NB4 (cell line): Measurements from ENCODE around the gene MAIP1.
A peak's percentile ranks its signal among the peaks of the same experiment; 100 is the strongest.

ENCODE experiments used
- DNase-seq: peaks from one replicate; pipeline ENCODE4 v3.0.0; 2010; ENCODE audit warnings: low read depth
- H3K4me3 ChIP-seq: one replicate; pipeline ENCODE4 v1.5.1; 2011; ENCODE audit warnings: mild to moderate bottlenecking, low read depth, low read length, moderate library complexity
- MYC ChIP-seq: IDR thresholded peaks from 2 replicates; pipeline ENCODE4 v1.6.1; 2011; ENCODE audit warnings: low read depth, low read length
- POLR2A ChIP-seq: IDR thresholded peaks from 2 replicates; pipeline ENCODE4 v1.6.1; 2011; ENCODE audit warnings: mild to moderate bottlenecking; ENCODE audit not compliant: insufficient read length; ENCODE audit errors: extremely low read depth
- TF ChIP-seq, protein P1 (sequence below): IDR thresholded peaks from one replicate; pipeline ENCODE4 v1.5.1; 2012; ENCODE audit warnings: low read depth, low read length
- TF ChIP-seq, protein P2 (sequence below): IDR thresholded peaks from 2 replicates; pipeline ENCODE4 v1.6.1; 2011; ENCODE audit warnings: low read depth, low read length

MAIP1 gene

DNA sequence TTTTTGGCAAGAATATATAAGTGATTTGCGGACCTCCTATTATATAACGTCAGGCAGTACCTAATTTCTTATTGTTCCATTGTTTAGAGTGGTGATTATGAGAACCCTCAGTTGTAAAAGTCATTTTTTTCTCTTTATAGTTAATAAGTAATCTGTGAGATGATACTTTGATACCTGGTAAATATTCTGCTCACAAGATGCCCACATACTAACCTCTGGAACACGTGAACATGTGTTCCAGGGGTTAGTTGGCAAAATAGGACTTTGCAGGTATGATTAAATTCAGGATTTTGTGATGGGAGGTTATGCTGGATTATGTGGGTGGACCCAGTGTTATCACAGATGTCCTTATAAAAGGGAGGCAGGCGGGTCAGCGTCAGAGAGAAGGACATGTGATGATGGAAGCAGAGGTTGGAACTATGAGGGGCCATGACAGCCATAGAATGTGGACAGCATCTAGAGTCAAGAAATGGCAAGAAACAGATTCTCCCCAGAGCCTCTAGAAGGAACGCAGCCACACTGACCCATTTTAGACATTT is 16.8 kb downstream of the MAIP1 start:
- TF ChIP-seq, protein P1, sequence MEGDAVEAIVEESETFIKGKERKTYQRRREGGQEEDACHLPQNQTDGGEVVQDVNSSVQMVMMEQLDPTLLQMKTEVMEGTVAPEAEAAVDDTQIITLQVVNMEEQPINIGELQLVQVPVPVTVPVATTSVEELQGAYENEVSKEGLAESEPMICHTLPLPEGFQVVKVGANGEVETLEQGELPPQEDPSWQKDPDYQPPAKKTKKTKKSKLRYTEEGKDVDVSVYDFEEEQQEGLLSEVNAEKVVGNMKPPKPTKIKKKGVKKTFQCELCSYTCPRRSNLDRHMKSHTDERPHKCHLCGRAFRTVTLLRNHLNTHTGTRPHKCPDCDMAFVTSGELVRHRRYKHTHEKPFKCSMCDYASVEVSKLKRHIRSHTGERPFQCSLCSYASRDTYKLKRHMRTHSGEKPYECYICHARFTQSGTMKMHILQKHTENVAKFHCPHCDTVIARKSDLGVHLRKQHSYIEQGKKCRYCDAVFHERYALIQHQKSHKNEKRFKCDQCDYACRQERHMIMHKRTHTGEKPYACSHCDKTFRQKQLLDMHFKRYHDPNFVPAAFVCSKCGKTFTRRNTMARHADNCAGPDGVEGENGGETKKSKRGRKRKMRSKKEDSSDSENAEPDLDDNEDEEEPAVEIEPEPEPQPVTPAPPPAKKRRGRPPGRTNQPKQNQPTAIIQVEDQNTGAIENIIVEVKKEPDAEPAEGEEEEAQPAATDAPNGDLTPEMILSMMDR = no peak
- TF ChIP-seq POLR2A (no peak), MYC (no peak)
- TF ChIP-seq, protein P2, sequence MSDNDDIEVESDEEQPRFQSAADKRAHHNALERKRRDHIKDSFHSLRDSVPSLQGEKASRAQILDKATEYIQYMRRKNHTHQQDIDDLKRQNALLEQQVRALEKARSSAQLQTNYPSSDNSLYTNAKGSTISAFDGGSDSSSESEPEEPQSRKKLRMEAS = no peak
- H3K4me3 ChIP-seq = no peak overlapping the region
- DNase-seq = no peak

DNA sequence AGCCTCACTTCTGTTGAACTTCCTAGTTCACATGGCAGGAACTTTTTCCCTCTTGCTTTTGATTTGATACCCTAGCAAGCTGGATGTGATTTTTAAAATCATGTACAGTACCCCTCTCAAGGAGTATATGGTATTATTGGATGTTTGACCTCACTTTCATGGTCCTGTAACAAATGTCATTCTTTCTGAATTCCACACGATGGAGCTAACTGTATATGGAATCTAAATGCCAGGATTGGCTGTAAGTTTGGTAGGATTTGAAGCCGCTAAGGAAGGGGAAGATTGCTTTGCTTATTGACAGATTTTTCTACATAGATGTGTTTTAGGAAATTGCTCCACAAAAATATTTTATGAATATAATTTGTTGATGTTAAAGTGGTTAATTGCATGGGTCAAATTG is 18.3 kb downstream of the MAIP1 start:
- DNase-seq = peak; percentile 39
- TF ChIP-seq, protein P1 = no peak
- TF ChIP-seq, protein P2 = no peak
- TF ChIP-seq MYC (no peak), POLR2A (no peak)
- H3K4me3 ChIP-seq = no peak overlapping the region

DNA sequence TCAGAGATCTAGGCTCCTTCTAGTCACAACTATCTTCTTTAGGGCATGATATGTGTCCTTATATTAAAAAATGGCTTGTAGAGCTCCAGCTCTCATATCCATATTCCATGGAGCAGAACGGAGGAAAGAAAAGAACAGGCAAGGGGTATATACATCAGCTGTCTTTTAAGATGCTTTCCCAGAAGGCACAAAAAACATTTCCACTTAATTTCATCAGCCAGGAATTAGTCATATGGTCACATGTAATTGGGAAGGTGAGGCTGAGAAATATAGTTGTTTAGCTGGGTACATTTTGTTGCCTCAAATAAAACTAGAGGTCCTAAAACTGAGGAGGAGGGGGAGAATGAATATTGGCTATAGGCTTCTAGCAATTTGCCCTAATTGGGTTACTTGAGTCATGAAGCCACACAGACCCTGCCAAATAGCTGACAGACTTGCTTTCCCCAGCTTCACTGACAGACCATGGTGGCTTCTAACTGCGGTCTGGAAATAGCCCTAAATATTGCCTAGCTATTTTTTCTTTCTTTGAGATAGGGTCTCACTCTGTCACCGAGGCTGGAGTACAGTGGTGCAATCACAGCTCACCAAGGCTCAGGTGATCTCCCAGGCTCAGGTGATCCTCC is 20.0 kb downstream of the MAIP1 start:
- H3K4me3 ChIP-seq = no peak overlapping the region
- no peak for DNase-seq
- TF ChIP-seq, protein P1 = no peak
- TF ChIP-seq POLR2A (no peak), MYC (no peak)
- TF ChIP-seq, protein P2 = no peak

DNA sequence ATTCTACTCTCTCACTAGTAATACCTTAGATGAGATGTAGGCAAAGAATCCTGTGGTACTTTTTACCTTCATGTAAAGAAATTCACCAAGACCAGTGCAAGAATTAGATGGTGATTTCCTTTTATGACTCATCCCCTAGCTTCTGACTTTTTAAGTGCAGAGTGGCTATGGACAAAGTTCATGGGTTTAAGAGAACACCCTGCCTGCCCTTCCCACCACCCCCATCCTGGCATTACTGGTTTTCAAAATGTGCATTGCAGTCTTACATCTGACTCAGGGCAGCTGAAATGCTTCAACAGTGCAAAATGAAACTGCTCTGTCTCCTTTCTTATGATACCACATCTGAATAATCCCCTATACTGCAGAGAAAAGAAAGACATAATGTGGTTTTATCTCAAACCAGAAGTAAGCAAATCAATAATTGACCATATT is 22.6 kb downstream of the MAIP1 start:
- no peak for TF ChIP-seq POLR2A
- TF ChIP-seq, protein P2 = no peak
- peak; percentile 11 for DNase-seq
- no peak overlapping the region for H3K4me3 ChIP-seq

DNA sequence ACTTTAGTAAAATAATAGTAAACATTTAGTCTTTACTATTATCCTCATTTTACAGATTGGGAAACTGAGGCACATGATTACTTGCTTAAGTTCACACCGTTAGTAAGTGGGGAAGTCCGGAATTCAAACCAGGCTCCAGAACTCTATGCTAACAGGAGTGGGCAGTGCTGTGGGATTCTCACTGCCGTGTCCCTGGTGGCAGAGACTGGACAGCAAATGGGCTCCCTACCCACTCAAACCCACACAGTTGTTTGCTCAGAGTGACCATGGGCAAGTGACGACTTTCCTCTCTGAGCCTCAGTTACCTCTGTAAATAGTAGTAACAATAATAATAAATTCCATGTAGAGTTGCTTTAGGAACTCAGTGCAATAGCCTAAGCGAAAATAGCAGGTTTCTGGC is 24.0 kb downstream of the MAIP1 start:
- H3K4me3 ChIP-seq = no peak overlapping the region
- DNase-seq = no peak
- TF ChIP-seq MYC = no peak
- TF ChIP-seq, protein P2 = no peak
- TF ChIP-seq, protein P1 = no peak
- TF ChIP-seq POLR2A = no peak

DNA sequence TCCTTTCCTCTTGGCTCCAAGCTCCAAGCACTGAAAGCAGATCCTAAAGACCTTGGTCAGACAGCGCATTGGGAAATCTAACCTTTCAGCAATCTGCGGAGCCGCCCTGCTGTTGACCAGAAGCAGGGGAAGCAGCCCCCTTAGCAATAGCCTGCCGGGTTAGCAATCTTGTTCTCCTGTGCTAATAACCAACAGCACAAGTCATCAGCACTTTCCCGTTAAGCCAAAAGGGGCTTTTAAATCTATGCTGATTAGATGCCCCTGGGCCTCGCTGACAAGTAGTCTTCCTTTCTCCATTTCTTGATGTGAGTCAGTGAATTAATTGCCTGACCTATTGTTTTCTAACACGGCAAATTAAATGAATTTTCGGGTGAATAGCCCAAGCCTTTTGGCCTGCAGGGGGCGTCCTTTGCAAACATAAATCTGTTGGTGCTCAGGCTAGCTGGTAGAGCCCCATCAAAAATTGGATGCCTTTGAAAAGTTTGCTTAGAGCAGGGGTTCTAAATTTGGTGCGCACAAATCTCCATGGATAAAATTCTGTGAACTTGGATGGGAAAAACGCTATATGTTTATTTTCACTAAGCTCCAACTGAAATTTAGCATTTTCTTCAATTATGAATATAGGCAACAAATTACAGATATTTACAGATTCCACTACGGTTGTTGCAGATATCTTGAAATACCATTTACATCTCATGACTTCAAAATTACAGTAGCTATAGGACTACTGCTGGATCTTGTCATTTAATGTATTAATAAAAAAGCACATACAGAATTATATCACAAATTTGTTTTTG is 24.6 kb downstream of the MAIP1 start:
- peak; percentile 78 for DNase-seq
- TF ChIP-seq, protein P1 = peak; percentile 80
- TF ChIP-seq, protein P2 = no peak
- no peak overlapping the region for H3K4me3 ChIP-seq
